Colonic mucosa (tissue), 4 donors: ENCODE data around the gene NHLRC1. TPM values are rescaled to one million over a fixed set of nuclear protein-coding genes. Genes with fewer than 3 reads are reported as not detected.

Experiments used
- DNase-seq: peaks from one replicate; pipeline ENCODE4 v3.0.0-alpha.2; 2020
- H3K27ac ChIP-seq: fragments of 200-600 bp; one replicate; pipeline ENCODE4 v1.8.0; 2021
- H3K27me3 ChIP-seq: fragments of 200-600 bp; one replicate; pipeline ENCODE4 v1.8.0; 2021
- H3K36me3 ChIP-seq: fragments of 200-600 bp; one replicate; pipeline ENCODE4 v1.8.0; 2021
- H3K4me1 ChIP-seq: fragments of 200-600 bp; one replicate; pipeline ENCODE4 v1.8.0; 2021; ENCODE audit warnings: mild to moderate bottlenecking
- H3K4me3 ChIP-seq: fragments of 200-600 bp; one replicate; pipeline ENCODE4 v1.8.0; 2021
- H3K9ac ChIP-seq, 2 donors: one replicate each; pipeline ENCODE4 v1.7.0; 2013; ENCODE audit warnings: control low read depth in 2 of 2, low read depth in 2 of 2, low read length in 2 of 2
- H3K9me3 ChIP-seq: fragments of 200-600 bp; one replicate; pipeline ENCODE4 v1.8.0; 2021
- CTCF ChIP-seq: fragments of 200-600 bp; IDR thresholded peaks from one replicate; pipeline ENCODE4 v1.8.0; 2022; ENCODE audit warnings: antibody characterized with exemption, mild to moderate bottlenecking
- intact Hi-C: fragments of 100-400 bp; cut with DNase I; formaldehyde crosslinking; loops from one replicate; pipeline ENCODE4 v1.14.1; 2022
- total RNA-seq, 2 donors: library from RNA; stranded (reverse); fragmentation: NEBNext Ultra II Directional in 1 of 2; extraction: Animal tissue kit (Norgen Biotek cat#: 25700) in 1 of 2; gene quantifications; one replicate each; pipeline ENCODE4 v1.2.1, GENCODE V29; 2021
- donor health status: healthy.
- donor health status: DM: no; HTN: no; CAD: no.
- donor health status: DM: no; HTN: no; CAD: no.

NHLRC1 gene
- total RNA-seq, 2 donors from 2014 or later = 1.6 to 2.5 TPM

GRCh38 chr6:18096423-18096822 lies 26.1 kb downstream of the NHLRC1 start:
- no peak overlapping the region for H3K27ac ChIP-seq
- TF ChIP-seq CTCF = no peak
- H3K36me3 ChIP-seq = no peaks in the 10 kb centered on the region
- no peaks in the 10 kb centered on the region for H3K9me3 ChIP-seq
- H3K4me1 ChIP-seq = no peaks in the 10 kb centered on the region
- no peak overlapping the region for H3K9ac ChIP-seq
- H3K27me3 ChIP-seq = no peaks in the 10 kb centered on the region
- H3K4me3 ChIP-seq = no peak overlapping the region
- DNase-seq = no peak
- intact Hi-C loops = no loop called here

GRCh38 chr6:18091382-18091781 lies 31.1 kb downstream of the NHLRC1 start:
- TF ChIP-seq CTCF = no peak
- no peaks in the 10 kb centered on the region for H3K36me3 ChIP-seq
- DNase-seq = peak; percentile 53
- intact Hi-C loops = no loop called here
- H3K27me3 ChIP-seq = no peaks in the 10 kb centered on the region
- no peaks in the 10 kb centered on the region for H3K9me3 ChIP-seq
- H3K9ac ChIP-seq = no peak overlapping the region
- H3K4me1 ChIP-seq = no peaks in the 10 kb centered on the region
- no peak overlapping the region for H3K4me3 ChIP-seq
- no peak overlapping the region for H3K27ac ChIP-seq

- no peak for TF ChIP-seq CTCF
- intact Hi-C loops = no loop called here
- no peaks in the 10 kb centered on the region for H3K36me3 ChIP-seq
- H3K4me1 ChIP-seq = no peaks in the 10 kb centered on the region
- no peak overlapping the region for H3K4me3 ChIP-seq
- H3K27ac ChIP-seq = no peak overlapping the region
- no peak for DNase-seq
- H3K9ac ChIP-seq = no peak overlapping the region
- no peaks in the 10 kb centered on the region for H3K27me3 ChIP-seq
- no peaks in the 10 kb centered on the region for H3K9me3 ChIP-seq
These were observed 32.1 kb downstream of the NHLRC1 start for GRCh38 chr6:18090349-18090786.

GRCh38 chr6:18088419-18089296 lies 33.8 kb downstream of the NHLRC1 start:
- H3K4me3 ChIP-seq = no peak overlapping the region
- TF ChIP-seq CTCF = no peak
- H3K4me1 ChIP-seq = no peaks in the 10 kb centered on the region
- no peaks in the 10 kb centered on the region for H3K27me3 ChIP-seq
- no peaks in the 10 kb centered on the region for H3K36me3 ChIP-seq
- no peaks in the 10 kb centered on the region for H3K9me3 ChIP-seq
- DNase-seq = no peak
- intact Hi-C loops = no loop called here
- no peak overlapping the region for H3K27ac ChIP-seq
- no peak overlapping the region for H3K9ac ChIP-seq

GRCh38 chr6:18087396-18088165 lies 34.9 kb downstream of the NHLRC1 start:
- Histone ChIP-seq H3K9ac (no peak overlapping the region), H3K36me3 (no peaks in the 10 kb centered on the region), H3K27ac (no peak overlapping the region), H3K4me3 (no peak overlapping the region), H3K9me3 (no peaks in the 10 kb centered on the region), H3K4me1 (no peaks in the 10 kb centered on the region), H3K27me3 (no peaks in the 10 kb centered on the region)
- TF ChIP-seq CTCF = no peak
- intact Hi-C loops = no loop called here
- no peak for DNase-seq
